GM19351 (cell line): ENCODE measurements around the gene PLA2G2D.

Experiments used
- ATAC-seq: cut with Tn5 transposase; IDR thresholded peaks from one replicate; pipeline ENCODE4 v1.9.1; 2021; ENCODE audit warnings: mild to moderate bottlenecking, moderate library complexity; ENCODE audit not compliant: unreplicated experiment

Gene PLA2G2D

GRCh38 chr1:20069874-20070273 lies 49.5 kb downstream of the PLA2G2D start, which contains the start of gene PLA2G5:
PLA2G5 (plus strand) TSS chr1:20070194; CDS start chr1:20084831, 14,637 bp downstream.
- no peak for ATAC-seq

DNA sequence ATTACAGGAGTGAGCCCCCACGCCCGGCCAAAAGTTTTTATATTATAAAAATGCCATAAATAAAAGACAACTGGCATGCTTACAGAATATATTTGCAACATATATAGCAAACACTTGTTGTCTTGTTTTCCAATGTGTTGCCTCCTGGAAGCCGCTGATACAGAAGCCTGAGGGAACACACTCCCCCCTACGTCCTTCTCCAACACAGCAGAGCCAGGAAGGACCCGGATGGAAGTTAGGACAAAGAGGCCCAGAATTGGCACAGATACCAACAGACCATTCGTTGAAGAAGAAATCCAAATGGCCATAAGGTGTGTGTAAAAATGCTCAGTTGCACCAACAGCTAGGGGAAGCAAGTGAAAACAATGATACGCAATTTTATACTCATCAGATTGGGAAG lies 50.6 kb downstream of the PLA2G2D start:
- ATAC-seq: no peak

GRCh38 chr1:20063861-20064292 lies 55.5 kb downstream of the PLA2G2D start:
- ATAC-seq: no peak
